ENCODE data around the gene PRR36. TPM values are rescaled to one million over a fixed set of nuclear protein-coding genes. Genes with fewer than 3 reads are reported as not detected.
A peak's percentile ranks its signal among the peaks of the same experiment; 100 is the strongest.

PRR36 gene
- total RNA-seq, 1 experiment from 2014 or later, result 0.14 TPM

- peak; percentile 49 for DNase-seq
- no peak overlapping the region for H3K4me3 ChIP-seq (ENCODE audit: insufficient read depth, low read depth, low read length)
- H3K27me3 ChIP-seq (ENCODE audit: control insufficient read depth, insufficient read depth, low read length), result no peaks in the 10 kb centered on the region
- H3K36me3 ChIP-seq (replicated peaks; ENCODE audit: control insufficient read depth, insufficient read depth, low read length), result no peaks in the 10 kb centered on the region
Measured at GRCh38 chr19:7846155-7846646, 28.0 kb downstream of the PRR36 start.

DNA sequence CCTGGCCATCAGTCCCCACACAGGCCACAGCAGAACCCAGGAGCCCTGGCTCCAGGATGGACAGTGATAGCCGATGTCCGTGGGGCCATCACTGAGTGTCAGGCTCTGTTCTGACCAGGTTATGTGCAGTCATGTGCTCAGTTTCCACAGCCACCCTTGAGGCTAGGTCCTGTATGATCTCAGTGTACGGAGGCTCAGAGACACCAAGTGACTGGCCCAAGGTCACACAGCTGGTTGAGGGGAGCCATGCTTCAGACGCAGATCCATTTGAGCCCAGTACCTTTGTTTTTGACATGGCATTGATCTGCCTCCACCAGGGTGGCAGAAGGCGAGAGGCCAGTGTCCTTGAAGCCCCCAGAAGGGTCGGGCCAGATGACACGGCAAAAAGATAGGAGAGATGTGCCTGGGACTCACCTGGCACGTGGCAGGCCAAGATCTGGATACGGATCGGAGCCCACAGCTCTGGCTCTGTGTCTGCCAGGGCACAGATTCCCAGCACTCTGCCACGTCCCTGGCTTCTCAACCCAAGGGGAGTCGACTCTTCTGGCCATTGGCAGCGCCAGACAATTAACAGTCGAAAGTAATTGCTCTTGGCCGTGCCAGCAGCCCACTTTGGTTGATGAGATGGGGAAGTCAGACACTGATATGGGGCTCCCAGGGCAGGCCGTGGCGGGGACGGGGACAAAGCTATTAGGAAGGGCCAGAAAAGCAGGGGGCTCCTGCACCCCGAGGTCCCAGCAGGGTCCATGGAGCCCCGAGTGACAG is 28.6 kb downstream of the PRR36 start:
- Histone ChIP-seq H3K4me3 (ENCODE audit: insufficient read depth, low read depth, low read length) (no peak overlapping the region), H3K27me3 (ENCODE audit: control insufficient read depth, insufficient read depth, low read length) (no peaks in the 10 kb centered on the region), H3K36me3 (replicated peaks; ENCODE audit: control insufficient read depth, insufficient read depth, low read length) (no peaks in the 10 kb centered on the region)
- DNase-seq, result peak; percentile 40

DNA sequence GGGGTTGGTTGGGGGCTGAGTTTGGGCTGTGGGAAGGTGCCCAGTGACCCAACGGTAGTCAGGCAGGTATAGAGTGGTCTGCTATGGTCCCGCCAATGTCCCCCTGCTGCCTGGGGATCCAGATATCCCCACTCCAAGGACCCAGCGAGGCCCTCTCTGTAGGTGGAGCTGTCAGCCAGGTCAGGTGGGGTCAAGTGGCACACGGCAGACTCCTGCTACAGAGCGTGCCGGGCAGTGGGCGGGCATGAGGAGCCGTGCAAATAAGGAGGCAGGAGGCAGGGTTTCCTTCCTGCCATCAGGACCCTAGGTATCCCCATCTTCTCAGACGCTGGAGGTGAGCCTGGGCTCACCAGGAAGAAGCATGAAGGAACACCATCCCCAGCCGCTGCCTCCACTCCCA is 29.2 kb downstream of the PRR36 start:
- Histone ChIP-seq H3K36me3 (replicated peaks; ENCODE audit: control insufficient read depth, insufficient read depth, low read length) (no peaks in the 10 kb centered on the region), H3K4me3 (ENCODE audit: insufficient read depth, low read depth, low read length) (no peak overlapping the region), H3K27me3 (ENCODE audit: control insufficient read depth, insufficient read depth, low read length) (no peaks in the 10 kb centered on the region)
- DNase-seq, result peak; percentile 41

- Histone ChIP-seq H3K27me3 (ENCODE audit: control insufficient read depth, insufficient read depth, low read length) (no peaks in the 10 kb centered on the region; the same call in 1 of the 2 replicates), H3K36me3 (replicated peaks; ENCODE audit: control insufficient read depth, insufficient read depth, low read length) (no peaks in the 10 kb centered on the region), H3K4me3 (ENCODE audit: insufficient read depth, low read depth, low read length) (no peak overlapping the region)
- peak; percentile 26 for DNase-seq
Measured at GRCh38 chr19:7844405-7844804, 29.8 kb downstream of the PRR36 start.

- Histone ChIP-seq H3K27me3 (ENCODE audit: control insufficient read depth, insufficient read depth, low read length) (no peaks in the 10 kb centered on the region; the same call in 1 of the 2 replicates), H3K4me3 (ENCODE audit: insufficient read depth, low read depth, low read length) (no peak overlapping the region), H3K36me3 (replicated peaks; ENCODE audit: control insufficient read depth, insufficient read depth, low read length) (no peaks in the 10 kb centered on the region)
- DNase-seq, result peak; percentile 22
Measured at GRCh38 chr19:7843521-7843920, 30.7 kb downstream of the PRR36 start.

GRCh38 chr19:7842661-7843294 is 31.4 kb downstream of the PRR36 start:
- H3K36me3 ChIP-seq (replicated peaks; ENCODE audit: control insufficient read depth, insufficient read depth, low read length), result no peaks in the 10 kb centered on the region

DNA sequence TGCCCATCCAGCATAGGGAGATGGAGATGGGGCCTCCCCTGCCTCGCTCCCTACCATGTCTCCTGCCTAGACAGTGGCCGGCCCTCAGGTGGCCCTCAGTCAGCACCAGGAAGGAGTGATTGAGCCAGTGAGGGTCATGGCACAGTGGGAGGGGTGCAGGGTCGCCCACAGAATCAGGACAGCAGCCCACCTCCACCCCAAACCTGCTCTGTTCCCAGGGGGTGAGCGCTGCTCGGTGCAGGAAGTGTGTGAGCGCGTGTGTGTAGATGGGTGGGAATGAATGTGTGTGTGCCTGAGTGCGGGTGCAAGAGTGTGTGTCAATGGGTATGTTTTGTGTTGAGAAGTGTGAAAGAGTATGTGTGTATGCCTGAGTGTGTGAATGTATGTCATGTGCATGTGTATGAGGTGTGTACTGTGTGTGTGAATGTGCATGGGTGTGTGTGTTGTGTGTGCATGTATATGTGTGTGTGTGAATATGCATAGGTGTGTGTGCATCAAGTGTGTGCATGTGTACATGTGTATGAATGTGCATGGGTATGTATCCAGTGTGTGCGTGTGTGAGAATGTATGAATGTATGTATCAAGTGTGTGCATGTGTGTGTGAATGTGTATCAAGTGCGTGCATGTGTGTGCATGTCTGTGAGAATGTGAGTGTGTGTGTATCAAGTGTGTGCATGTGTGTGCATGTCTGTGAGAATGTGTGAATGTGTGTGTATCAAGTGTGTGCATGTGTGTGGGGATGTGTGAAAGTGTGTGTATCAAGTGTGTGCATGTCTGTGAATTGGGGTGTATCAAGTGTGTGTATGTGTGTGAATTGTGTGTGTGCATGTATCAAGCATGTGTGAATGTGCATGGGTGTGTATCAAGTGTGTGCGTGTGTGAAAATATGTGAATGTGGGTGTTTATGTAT is 32.2 kb downstream of the PRR36 start:
- no peaks in the 10 kb centered on the region; the same call in 1 of the 2 replicates for H3K27me3 ChIP-seq (ENCODE audit: control insufficient read depth, insufficient read depth, low read length)
- no peaks in the 10 kb centered on the region for H3K36me3 ChIP-seq (replicated peaks; ENCODE audit: control insufficient read depth, insufficient read depth, low read length)
- no peak overlapping the region for H3K4me3 ChIP-seq (ENCODE audit: insufficient read depth, low read depth, low read length)
- DNase-seq, result peak; percentile 33

More at GRCh38 chr19:7842661-7843294, 31.4 kb downstream of the PRR36 start:
- no peak for DNase-seq
- H3K4me3 ChIP-seq (ENCODE audit: insufficient read depth, low read depth, low read length), result no peak overlapping the region
- H3K27me3 ChIP-seq (ENCODE audit: control insufficient read depth, insufficient read depth, low read length), result no peaks in the 10 kb centered on the region; the same call in 1 of the 2 replicates

DNA sequence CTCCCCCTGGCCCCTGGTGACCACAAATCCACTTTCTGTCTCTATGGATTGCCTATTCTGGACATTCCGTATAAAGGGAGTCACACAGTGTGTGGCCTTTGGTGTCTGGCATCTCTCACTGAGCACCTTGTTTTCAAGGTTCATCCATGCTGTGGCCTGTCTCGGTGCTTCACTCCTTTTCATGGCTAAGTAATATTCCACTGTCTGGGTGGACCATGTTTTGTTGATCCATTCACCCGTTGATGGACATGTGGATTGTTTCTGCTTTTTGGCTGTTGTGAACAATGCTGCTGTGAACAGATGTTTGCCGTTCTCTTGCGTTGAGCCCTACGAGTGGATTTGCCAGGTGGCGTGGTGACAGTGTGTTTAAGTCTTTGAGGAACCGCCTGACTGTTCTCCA is 33.6 kb downstream of the PRR36 start:
- no peak for DNase-seq
- Histone ChIP-seq H3K36me3 (replicated peaks; ENCODE audit: control insufficient read depth, insufficient read depth, low read length) (no peaks in the 10 kb centered on the region), H3K27me3 (ENCODE audit: control insufficient read depth, insufficient read depth, low read length) (no peaks in the 10 kb centered on the region; the same call in 1 of the 2 replicates), H3K4me3 (ENCODE audit: insufficient read depth, low read depth, low read length) (no peak overlapping the region)

DNA sequence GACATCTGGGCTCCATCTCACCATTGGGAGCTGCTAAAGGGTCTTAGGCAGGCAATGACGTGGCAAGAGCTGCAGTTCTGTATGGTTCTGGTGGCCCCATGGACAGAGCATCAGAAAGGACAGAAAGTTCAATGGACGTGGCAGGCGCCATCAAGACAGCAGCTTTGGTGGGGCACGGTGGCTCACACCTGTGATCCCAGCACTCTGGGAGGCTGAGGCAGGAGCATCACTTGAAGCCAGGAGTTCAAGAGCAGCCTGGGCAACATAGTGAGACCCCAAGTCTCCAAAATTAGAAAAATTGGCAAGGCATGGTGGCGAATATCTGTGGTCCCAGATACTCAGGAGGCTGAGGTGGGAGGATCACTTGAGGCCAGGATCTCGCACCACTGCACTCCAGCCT is 34.7 kb downstream of the PRR36 start:
- no peak for DNase-seq
- Histone ChIP-seq H3K27me3 (ENCODE audit: control insufficient read depth, insufficient read depth, low read length) (no peaks in the 10 kb centered on the region; the same call in 1 of the 2 replicates), H3K4me3 (ENCODE audit: insufficient read depth, low read depth, low read length) (no peak overlapping the region), H3K36me3 (replicated peaks; ENCODE audit: control insufficient read depth, insufficient read depth, low read length) (no peaks in the 10 kb centered on the region)

- Histone ChIP-seq H3K4me3 (ENCODE audit: insufficient read depth, low read depth, low read length) (no peak overlapping the region), H3K36me3 (replicated peaks; ENCODE audit: control insufficient read depth, insufficient read depth, low read length) (no peaks in the 10 kb centered on the region), H3K27me3 (ENCODE audit: control insufficient read depth, insufficient read depth, low read length) (peaks cover 14% of the 10 kb centered on the region)
- peak; percentile 22 for DNase-seq
Measured at GRCh38 chr19:7833225-7834099, 40.7 kb downstream of the PRR36 start.

DNA sequence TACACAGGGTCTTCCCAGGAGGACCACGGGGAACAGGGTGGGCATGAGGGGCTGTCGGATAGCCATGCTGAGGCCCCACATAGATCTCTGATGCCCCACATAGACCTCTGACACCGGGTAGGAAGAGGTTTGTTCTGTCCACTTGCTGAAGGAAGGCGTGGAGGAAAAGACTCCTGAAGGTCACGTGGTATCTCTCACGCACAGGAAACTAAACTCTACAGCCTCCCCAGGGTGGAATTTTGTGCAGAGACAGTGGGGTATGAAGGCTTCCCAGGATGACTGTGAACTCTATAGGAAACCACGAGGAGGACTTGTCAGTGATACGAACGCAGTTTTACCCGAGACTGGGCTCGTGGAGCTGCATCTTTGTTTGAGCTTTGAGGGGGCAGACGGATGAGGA is 41.4 kb downstream of the PRR36 start:
- peak; percentile 19 for DNase-seq
- Histone ChIP-seq H3K36me3 (replicated peaks; ENCODE audit: control insufficient read depth, insufficient read depth, low read length) (no peaks in the 10 kb centered on the region), H3K4me3 (ENCODE audit: insufficient read depth, low read depth, low read length) (no peak overlapping the region), H3K27me3 (ENCODE audit: control insufficient read depth, insufficient read depth, low read length) (peaks cover 18% of the 10 kb centered on the region)

- Histone ChIP-seq H3K4me3 (ENCODE audit: insufficient read depth, low read depth, low read length) (no peak overlapping the region), H3K36me3 (replicated peaks; ENCODE audit: control insufficient read depth, insufficient read depth, low read length) (no peaks in the 10 kb centered on the region), H3K27me3 (ENCODE audit: control insufficient read depth, insufficient read depth, low read length) (peaks cover 21% of the 10 kb centered on the region)
- DNase-seq, result peak; percentile 37
Measured at GRCh38 chr19:7832009-7832408, 42.2 kb downstream of the PRR36 start.

DNA sequence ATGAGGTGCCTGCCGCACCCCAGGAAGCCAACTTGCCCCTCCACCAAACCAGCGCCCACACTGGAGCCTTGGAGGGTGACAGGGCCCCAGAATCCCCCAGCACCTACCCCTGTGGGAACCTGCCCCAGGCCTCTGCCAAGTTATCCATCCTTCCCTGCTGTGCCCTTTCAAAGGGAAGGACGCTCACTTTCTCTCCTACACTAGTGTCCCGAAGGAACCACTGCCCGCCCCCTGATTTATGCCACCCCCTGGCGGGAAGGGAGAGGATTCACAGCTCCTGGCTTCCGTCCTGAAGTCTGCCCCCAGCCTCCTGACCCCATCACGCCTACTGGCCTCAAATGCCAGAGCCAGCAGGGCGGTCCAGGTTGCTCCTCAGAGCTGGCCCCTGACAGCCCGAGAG is 42.7 kb downstream of the PRR36 start:
- Histone ChIP-seq H3K27me3 (ENCODE audit: control insufficient read depth, insufficient read depth, low read length) (peaks cover 21% of the 10 kb centered on the region), H3K4me3 (ENCODE audit: insufficient read depth, low read depth, low read length) (no peak overlapping the region), H3K36me3 (replicated peaks; ENCODE audit: control insufficient read depth, insufficient read depth, low read length) (no peaks in the 10 kb centered on the region)
- peak; percentile 93 for DNase-seq

Data from H7 (cell line).